Activated T-helper 1 cell treated with anti-CD3 and anti-CD28 coated beads, Interleukin-12 subunit alpha, Interleukin-12 subunit beta, Interleukin-2, Interleukin-4 antibody, amounts not matched to agents 30 ng/mL and 10 ng/mL and 1 ng/mL, durations not matched to agents 14 hours and 24 hours and 36 hours (primary cell): ENCODE data around the gene FTO. TPM values are rescaled to one million over a fixed set of nuclear protein-coding genes. Genes with fewer than 3 reads are reported as not detected.
"Not testable (repeated sequence)": the region's sequence is repeated elsewhere in the genome, so short reads cannot be mapped to it uniquely, and the experiment has no call there.

Source experiments
- DNase-seq: peaks from one replicate; pipeline ENCODE4 v3.0.0; 2021; ENCODE audit warnings: low spot score
- H3K27ac Mint-ChIP-seq: one replicate; pipeline ENCODE4 v1.8.0; 2021; ENCODE audit warnings: mild to moderate bottlenecking, mixed read lengths
- H3K27me3 Mint-ChIP-seq: one replicate; pipeline ENCODE4 v1.8.0; 2022; ENCODE audit warnings: mild to moderate bottlenecking, moderate library complexity, mixed read lengths; ENCODE audit not compliant: insufficient read depth
- H3K36me3 Mint-ChIP-seq: one replicate; pipeline ENCODE4 v1.8.0; 2021; ENCODE audit warnings: low read depth, mixed read lengths
- H3K4me1 Mint-ChIP-seq: one replicate; pipeline ENCODE4 v1.8.0; 2021; ENCODE audit warnings: low read depth, mixed read lengths
- H3K4me3 Mint-ChIP-seq: one replicate; pipeline ENCODE4 v1.8.0; 2021; ENCODE audit warnings: mild to moderate bottlenecking, moderate library complexity, mixed read lengths
- H3K9me3 Mint-ChIP-seq: one replicate; pipeline ENCODE4 v1.8.0; 2021; ENCODE audit warnings: mixed read lengths
- intact Hi-C: fragments of 100-400 bp; cut with micrococcal nuclease; formaldehyde crosslinking; loops from one replicate; pipeline ENCODE4 v1.15.1; 2024
- total RNA-seq: library from RNA; stranded (reverse); gene quantifications from 2 replicates; pipeline ENCODE4 v1.2.3, GENCODE V29; 2022

FTO gene
- total RNA-seq, 1 donor from 2014 or later: 56.4 TPM

DNA sequence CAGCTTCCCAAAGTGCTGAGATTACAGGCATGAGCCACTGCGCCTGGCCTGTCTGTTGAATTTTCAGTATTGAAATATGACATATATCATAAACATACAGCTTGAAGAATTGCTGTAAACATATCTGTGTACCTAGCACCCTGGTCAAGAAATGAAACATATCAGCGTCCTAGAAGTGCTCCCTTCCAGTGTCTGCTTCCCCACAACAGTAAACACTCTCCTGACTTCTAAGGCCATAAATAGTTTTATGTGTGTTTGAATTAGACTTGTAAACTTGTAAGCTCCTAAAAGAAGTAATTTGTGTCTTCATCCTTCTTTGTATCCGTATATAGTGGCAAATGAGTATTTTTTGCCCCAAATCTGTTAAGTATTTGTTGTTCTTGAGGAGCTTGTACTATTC, 132.2 kb downstream of the FTO start:
- H3K36me3 Mint-ChIP-seq: peaks cover 1% of the 10 kb centered on the region
- H3K27ac Mint-ChIP-seq: no peak overlapping the region
- peaks cover 5% of the 10 kb centered on the region for H3K4me1 Mint-ChIP-seq
- intact Hi-C loops: no loop called here
- no peaks in the 10 kb centered on the region for H3K9me3 Mint-ChIP-seq
- H3K27me3 Mint-ChIP-seq: no peaks in the 10 kb centered on the region
- H3K4me3 Mint-ChIP-seq: no peak overlapping the region
- no peak for DNase-seq

DNA sequence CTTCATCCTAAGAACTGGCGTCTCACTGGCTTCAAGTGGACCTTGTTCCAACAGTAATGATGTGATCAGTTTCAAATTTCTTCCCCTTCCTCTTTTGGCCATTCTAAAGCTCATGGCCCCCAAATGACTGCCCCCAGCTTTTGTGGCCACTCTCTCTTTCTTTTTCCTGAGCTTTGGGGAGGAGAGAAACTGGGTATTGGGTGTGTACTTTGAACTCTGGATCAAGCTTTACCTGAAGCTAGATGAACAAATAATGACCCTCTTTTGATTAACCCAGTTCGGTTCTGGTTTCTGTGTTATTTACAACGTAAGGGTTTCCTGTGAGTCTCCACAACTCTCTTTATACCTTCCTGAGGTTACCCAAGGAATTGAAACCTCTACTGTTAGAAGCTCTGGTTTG, 132.7 kb downstream of the FTO start:
- Mint-ChIP-seq H3K27me3 (no peaks in the 10 kb centered on the region), H3K4me1 (peaks cover 5% of the 10 kb centered on the region), H3K4me3 (no peak overlapping the region), H3K27ac (no peak overlapping the region), H3K36me3 (no peaks in the 10 kb centered on the region), H3K9me3 (no peaks in the 10 kb centered on the region)
- intact Hi-C loops: no loop called here
- DNase-seq: no peak

DNA sequence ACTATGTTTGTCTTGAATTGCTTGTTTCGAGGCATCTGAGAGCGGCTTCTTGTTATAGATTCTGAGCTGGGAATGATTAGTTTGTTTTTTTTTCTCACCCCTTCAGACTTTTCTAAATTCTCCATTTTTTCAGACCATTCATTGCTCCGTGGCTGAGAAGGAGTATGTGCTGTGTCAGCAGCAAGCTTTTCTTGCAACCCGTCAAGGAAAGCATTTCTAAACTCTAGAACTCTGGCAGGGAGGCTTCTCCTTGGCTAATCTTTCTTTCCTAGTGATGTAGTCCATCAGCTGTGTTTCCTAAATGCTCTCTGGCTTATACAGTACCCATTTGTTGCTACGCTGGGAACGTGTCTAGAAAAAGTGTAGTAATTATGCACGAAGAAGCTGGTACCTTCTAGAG, 133.5 kb downstream of the FTO start:
- peaks cover 5% of the 10 kb centered on the region for H3K4me1 Mint-ChIP-seq
- intact Hi-C loops: no loop called here
- H3K36me3 Mint-ChIP-seq: no peaks in the 10 kb centered on the region
- H3K27me3 Mint-ChIP-seq: no peaks in the 10 kb centered on the region
- no peak overlapping the region for H3K27ac Mint-ChIP-seq
- DNase-seq: no peak
- H3K9me3 Mint-ChIP-seq: no peaks in the 10 kb centered on the region
- no peak overlapping the region for H3K4me3 Mint-ChIP-seq

DNA sequence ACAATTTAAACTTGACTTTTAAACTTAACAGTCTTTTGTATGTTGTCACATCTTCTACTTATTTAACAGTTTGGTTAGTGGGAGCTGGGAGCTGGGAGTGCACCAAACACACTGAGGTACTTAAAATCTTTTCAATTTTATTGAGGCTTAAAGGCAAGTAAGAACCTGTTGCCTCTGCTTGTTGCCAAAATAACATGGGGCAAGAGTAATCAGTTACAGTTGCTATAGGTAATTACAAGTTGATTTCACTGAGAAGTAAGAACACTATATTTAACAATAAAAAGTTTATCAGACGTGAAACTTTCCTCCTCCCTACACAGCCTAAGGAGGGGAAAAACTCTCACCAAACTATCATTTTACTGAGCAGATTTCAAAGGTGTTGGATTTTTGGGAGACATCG, 135.2 kb downstream of the FTO start:
- no peak for DNase-seq
- intact Hi-C loops: no loop called here
- Mint-ChIP-seq H3K36me3 (no peaks in the 10 kb centered on the region), H3K4me1 (peaks cover 5% of the 10 kb centered on the region), H3K27ac (no peak overlapping the region), H3K27me3 (no peaks in the 10 kb centered on the region), H3K4me3 (no peak overlapping the region), H3K9me3 (no peaks in the 10 kb centered on the region)

DNA sequence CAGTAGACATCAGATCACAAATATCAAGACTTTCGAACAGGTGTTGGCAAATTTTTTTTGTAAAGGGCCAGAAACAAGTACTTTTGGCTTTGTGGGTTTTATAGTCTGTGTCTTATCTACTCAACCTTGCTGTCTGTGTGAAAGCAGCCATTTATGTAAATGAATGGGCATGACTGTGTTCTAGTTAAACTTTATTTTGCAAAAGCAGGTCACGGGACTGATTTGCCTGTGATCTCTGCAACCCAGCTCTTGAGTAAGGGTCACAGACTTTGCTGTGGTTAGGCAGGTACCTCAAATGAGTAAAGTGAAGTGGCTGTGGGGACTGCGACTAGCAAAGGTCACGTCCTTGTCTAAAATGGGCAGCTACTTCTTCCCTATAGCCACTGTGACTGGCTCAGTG, 136.5 kb downstream of the FTO start:
- Mint-ChIP-seq H3K4me1 (peaks cover 11% of the 10 kb centered on the region), H3K4me3 (no peak overlapping the region), H3K27me3 (no peaks in the 10 kb centered on the region), H3K36me3 (peaks cover 5% of the 10 kb centered on the region), H3K27ac (no peak overlapping the region), H3K9me3 (no peaks in the 10 kb centered on the region)
- intact Hi-C loops: no loop called here
- no peak for DNase-seq

DNA sequence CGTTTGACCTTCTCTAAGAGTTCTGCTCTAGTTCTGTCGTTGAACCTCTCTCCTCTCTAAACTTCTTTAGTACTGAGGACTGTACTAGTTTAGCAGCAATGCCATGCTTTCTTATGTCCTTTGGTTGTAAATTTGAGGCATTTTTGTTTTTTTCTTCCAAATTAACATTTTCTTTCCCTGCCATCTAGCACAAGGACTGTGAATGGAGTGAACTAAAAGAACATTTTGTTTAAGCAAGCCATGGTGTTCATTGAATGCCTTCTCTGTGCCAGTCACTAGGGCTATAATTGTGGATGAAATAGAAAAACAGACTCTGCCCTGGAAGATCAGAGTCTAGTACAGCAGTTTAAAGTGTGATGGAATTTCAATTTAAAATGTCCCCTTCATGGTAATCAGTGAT, 137.9 kb downstream of the FTO start:
- Mint-ChIP-seq H3K4me3 (no peak overlapping the region), H3K27me3 (no peaks in the 10 kb centered on the region), H3K36me3 (peaks cover 5% of the 10 kb centered on the region), H3K9me3 (no peaks in the 10 kb centered on the region), H3K4me1 (peaks cover 8% of the 10 kb centered on the region), H3K27ac (no peak overlapping the region)
- DNase-seq: no peak
- intact Hi-C loops: no loop called here

DNA sequence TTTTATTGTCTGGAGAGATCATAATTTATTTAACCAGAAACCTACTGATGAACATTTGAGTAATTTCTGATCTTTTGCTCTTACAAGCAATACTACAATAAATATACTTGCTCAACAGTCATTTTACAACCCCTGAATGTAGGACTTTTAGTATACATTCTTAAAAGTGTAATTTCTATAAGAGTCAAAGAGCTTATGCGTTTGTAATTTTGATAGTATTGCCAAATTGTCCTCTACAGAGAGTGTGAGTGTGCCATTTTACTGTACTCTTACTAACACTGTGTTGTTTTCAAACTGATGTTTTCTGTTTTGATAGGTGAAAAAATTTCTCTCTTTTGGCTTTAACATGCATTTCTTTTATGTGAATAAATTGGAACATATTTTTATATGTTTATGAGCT, 139.1 kb downstream of the FTO start:
- no peak for DNase-seq
- H3K27me3 Mint-ChIP-seq: no peaks in the 10 kb centered on the region
- H3K4me3 Mint-ChIP-seq: no peak overlapping the region
- peaks cover 5% of the 10 kb centered on the region for H3K36me3 Mint-ChIP-seq
- no peaks in the 10 kb centered on the region for H3K9me3 Mint-ChIP-seq
- H3K27ac Mint-ChIP-seq: no peak overlapping the region
- intact Hi-C loops: no loop called here
- H3K4me1 Mint-ChIP-seq: peaks cover 6% of the 10 kb centered on the region

DNA sequence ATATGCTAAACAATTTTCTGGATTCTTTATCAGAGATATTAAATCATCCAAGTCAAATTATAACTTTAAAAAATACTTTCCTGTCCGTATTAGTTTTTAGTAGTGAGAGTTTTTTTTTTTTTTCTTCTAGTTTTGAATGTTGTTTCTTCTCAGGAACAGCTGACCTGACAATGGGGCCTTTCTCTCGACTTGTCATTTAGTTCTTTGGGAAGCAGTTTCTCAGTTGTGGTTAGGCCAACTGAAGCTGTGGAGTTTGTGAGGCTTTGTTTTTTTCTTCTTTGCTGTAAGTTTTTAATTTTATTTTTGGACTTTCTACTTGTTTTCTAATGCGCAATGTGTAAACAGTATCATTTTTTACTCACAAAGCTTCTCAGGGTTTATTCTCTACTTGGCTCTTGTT, 140.8 kb downstream of the FTO start:
- Mint-ChIP-seq H3K27me3 (no peaks in the 10 kb centered on the region), H3K4me3 (no peak overlapping the region), H3K4me1 (peaks cover 12% of the 10 kb centered on the region), H3K36me3 (peaks cover 8% of the 10 kb centered on the region), H3K27ac (no peak overlapping the region), H3K9me3 (no peaks in the 10 kb centered on the region)
- intact Hi-C loops: no loop called here
- no peak for DNase-seq

DNA sequence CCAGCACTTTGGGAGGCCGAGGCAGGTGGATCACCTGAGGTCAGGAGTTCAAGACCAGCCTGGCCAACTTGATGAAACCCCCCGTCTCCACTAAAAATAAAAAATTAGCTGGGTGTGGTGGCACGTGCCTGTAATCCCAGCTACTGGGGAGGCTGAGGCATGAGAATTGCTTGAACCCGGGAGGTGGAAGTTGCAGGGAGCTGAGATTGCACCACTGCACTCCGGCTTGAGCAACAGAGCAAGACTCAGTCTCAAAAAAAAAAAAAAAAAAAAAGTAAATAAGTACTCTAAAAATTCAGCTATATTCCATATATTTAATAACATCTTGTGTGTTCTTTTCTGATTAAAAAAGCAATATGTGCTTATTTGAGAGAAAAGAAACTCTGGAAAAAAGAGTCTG, 142.6 kb downstream of the FTO start:
- H3K27me3 Mint-ChIP-seq, H3K9me3 Mint-ChIP-seq, H3K27ac Mint-ChIP-seq, H3K4me3 Mint-ChIP-seq, intact Hi-C loops, H3K36me3 Mint-ChIP-seq, DNase-seq: not testable (repeated sequence)
- peaks cover 12% of the 10 kb centered on the region for H3K4me1 Mint-ChIP-seq

DNA sequence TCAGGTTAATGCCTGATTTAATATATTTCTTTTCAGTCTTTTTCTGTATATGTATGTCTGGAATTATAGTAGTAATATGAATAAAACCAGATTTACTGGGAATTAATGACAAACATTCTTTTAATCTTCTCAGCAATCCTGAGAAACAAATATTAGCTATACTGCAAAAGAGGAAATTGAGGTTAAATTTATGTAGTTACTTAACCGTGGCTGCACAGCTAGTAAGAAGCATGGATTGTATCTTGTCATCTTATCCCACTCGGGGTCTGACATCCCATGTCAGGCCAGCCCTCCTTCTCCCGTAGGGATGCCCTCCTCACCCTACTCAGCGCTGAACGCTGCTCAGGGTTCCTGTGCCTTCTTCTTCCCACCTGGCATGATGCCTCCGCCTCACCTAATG, 143.0 kb downstream of the FTO start:
- peaks cover 2% of the 10 kb centered on the region for H3K27me3 Mint-ChIP-seq
- intact Hi-C loops: no loop called here
- H3K27ac Mint-ChIP-seq: no peak overlapping the region
- peaks cover 8% of the 10 kb centered on the region for H3K36me3 Mint-ChIP-seq
- DNase-seq: no peak
- H3K4me3 Mint-ChIP-seq: no peak overlapping the region
- H3K9me3 Mint-ChIP-seq: no peaks in the 10 kb centered on the region
- peaks cover 12% of the 10 kb centered on the region for H3K4me1 Mint-ChIP-seq

DNA sequence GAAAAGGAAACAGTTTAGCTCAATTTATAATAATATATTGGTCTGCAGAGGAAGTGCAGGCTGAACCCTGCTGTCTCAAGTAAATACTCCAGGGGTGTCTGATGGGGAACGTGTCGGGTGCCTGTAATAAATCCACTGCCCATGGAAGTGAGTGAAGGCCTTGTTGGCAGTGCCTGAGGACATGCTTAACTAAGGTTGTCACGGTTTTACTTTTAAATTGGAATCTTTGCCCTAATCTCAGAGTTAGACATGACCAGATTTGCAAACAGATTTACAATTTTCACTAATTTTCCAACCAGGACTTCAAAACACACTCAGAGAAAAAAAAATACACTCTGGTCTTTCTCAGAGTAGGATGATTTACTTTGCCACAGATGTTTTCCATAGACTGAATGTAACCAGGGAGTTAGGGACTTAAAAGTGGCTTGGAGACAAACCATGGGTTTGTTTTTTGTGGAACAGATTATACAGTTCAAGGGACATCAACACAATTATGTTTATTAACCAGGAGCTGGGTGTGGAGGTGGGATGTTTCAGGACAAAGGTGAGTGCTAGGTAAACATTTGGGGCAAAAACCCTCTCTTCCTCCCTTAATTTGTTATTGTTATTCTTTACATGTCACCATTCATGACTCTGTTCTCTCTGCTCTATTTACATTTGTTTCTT, 144.5 kb downstream of the FTO start:
- no peak for DNase-seq
- intact Hi-C loops: no loop called here
- no peak overlapping the region for H3K4me3 Mint-ChIP-seq
- H3K27me3 Mint-ChIP-seq: peaks cover 2% of the 10 kb centered on the region
- H3K9me3 Mint-ChIP-seq: no peaks in the 10 kb centered on the region
- peaks cover 12% of the 10 kb centered on the region for H3K4me1 Mint-ChIP-seq
- peaks cover 13% of the 10 kb centered on the region for H3K36me3 Mint-ChIP-seq
- no peak overlapping the region for H3K27ac Mint-ChIP-seq

DNA sequence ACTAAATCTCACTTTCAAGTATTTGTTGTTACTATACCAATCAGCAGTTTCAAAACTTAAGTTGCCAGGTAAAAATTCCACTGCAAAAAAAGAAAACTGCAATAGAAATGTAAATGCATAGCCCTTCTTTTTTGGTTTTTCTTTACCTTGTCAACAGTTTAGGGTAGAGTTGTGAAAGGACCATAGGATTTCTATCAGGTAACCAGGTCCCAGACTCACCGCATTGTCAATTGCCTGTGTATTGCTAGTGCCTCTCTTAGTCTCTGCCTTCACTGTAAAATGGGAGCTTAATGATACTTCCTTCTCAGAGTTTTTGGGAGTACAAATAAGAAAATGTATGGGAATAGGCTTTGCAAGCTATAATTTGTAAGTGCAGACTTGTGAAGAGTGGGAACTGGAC, 145.0 kb downstream of the FTO start:
- intact Hi-C loops: no loop called here
- Mint-ChIP-seq H3K27ac (no peak overlapping the region), H3K4me1 (peaks cover 12% of the 10 kb centered on the region), H3K4me3 (no peak overlapping the region), H3K36me3 (peaks cover 13% of the 10 kb centered on the region), H3K27me3 (peaks cover 2% of the 10 kb centered on the region), H3K9me3 (peaks cover 1% of the 10 kb centered on the region)
- DNase-seq: no peak

DNA sequence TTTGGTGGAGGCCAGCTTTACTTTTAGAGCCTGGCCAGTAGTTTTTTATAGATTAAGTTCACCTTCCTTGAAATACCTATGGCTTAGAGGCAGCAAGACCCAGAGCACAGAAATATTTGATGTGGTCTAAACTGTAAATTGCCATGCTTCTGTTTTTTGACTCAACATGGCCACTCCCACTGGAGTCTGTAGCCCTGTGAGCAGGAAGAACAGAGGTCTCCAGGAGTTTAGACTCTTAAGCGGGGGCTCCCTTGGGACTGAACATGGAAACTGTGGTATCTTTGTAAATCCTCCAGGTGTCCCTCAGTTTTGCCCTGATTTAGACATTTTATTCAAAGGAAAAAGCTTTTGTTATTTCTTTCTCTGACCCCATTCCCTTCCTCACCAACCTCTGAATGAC, 145.6 kb downstream of the FTO start:
- H3K27ac Mint-ChIP-seq: no peak overlapping the region
- peaks cover 7% of the 10 kb centered on the region for H3K9me3 Mint-ChIP-seq
- H3K4me1 Mint-ChIP-seq: peaks cover 12% of the 10 kb centered on the region
- DNase-seq: no peak
- H3K4me3 Mint-ChIP-seq: no peak overlapping the region
- intact Hi-C loops: no loop called here
- H3K27me3 Mint-ChIP-seq: peaks cover 2% of the 10 kb centered on the region
- H3K36me3 Mint-ChIP-seq: peaks cover 18% of the 10 kb centered on the region

DNA sequence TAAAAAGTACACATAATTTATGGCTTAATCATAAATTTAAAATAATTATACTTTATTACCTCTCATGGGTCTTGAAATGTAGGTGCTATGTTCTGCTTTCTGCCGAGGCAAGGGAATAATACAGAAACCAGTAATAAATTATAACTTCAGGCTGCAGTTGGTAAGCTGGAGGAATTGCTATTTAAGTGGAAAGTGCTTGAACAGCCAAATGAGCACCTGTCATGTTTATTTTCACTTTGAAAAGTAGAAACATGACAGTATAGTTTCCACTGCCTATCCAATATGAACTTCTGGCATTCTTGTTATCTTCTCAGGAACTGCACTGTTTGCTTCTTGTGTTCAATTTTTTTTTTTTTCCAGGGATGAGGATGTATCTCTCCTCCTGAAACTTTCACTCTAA, 146.0 kb downstream of the FTO start:
- Mint-ChIP-seq H3K9me3 (peaks cover 9% of the 10 kb centered on the region), H3K4me1 (peaks cover 8% of the 10 kb centered on the region), H3K27ac (no peak overlapping the region), H3K36me3 (peaks cover 17% of the 10 kb centered on the region), H3K27me3 (peaks cover 2% of the 10 kb centered on the region), H3K4me3 (no peak overlapping the region)
- no peak for DNase-seq
- intact Hi-C loops: no loop called here
